Endothelial cell of umbilical vein (primary cell): ENCODE data around the gene SLC23A2. TPM values are rescaled to one million over a fixed set of nuclear protein-coding genes. Genes with fewer than 3 reads are reported as not detected.

Source experiments
- BruUV-seq: library from RNA; stranded (reverse); fragments of 400-500 nt; replicated peaks from 2 replicates; lab custom pipeline; 2021; lab: Mats Ljungman, UMichigan
- CTCF ChIA-PET: fragments of 300-600, 350-600 bp; sonication (Branson Sonifier 250); formaldehyde crosslinking; loops from one replicate; lab custom pipeline; 2021; ENCODE audit warnings: antibody characterized with exemption, inconsistent platforms; lab: Charles Lee
- POLR2A ChIA-PET: fragments of 300-600, 350-600 bp; sonication (Branson Sonifier 250); formaldehyde crosslinking; loops from one replicate; lab custom pipeline; 2021; ENCODE audit warnings: antibody characterized with exemption, inconsistent platforms; lab: Charles Lee
- DNase-seq: peaks from one replicate; pipeline ENCODE4 v3.0.0-alpha.2; 2011; ENCODE audit warnings: low read depth, low spot score
- FAIRE-seq: peaks from 2 replicates; lab custom pipeline; 2011; peaks lifted over from hg19 to GRCh38; lab: Jason Lieb, UNC
- H2AFZ ChIP-seq: 2 replicates; pipeline ENCODE4 v1.6.0; 2012; ENCODE audit warnings: low read depth, low read length, control low read depth, inconsistent platforms
- H3K27ac ChIP-seq: 2 replicates; pipeline ENCODE4 v1.5.1; 2011; ENCODE audit warnings: low read depth, mild to moderate bottlenecking, control low read depth, low read length, moderate library complexity; ENCODE audit not compliant: insufficient read depth
- H3K27me3 ChIP-seq, 2 experiments: 2 replicates each; pipeline versions ENCODE4 v1.6.0 to v1.6.1; 2011; ENCODE audit warnings: low read length in 2 of 2, mixed read lengths in 1 of 2; ENCODE audit not compliant: control insufficient read depth in 2 of 2, insufficient read depth in 2 of 2
- H3K36me3 ChIP-seq, 2 experiments: 2 replicates in 1 of 2; 3 replicates in 1 of 2; pipeline ENCODE4 v1.5.1; 2011; ENCODE audit warnings: low read length in 2 of 2, mild to moderate bottlenecking in 1 of 2, moderate library complexity in 1 of 2; ENCODE audit not compliant: control insufficient read depth in 2 of 2, insufficient read depth in 2 of 2; ENCODE audit errors: extremely low read depth in 1 of 2
- H3K4me1 ChIP-seq: 3 replicates; pipeline ENCODE4 v1.5.1; 2011; ENCODE audit warnings: mild to moderate bottlenecking, low read length; ENCODE audit not compliant: control insufficient read depth, insufficient read depth; ENCODE audit errors: extremely low read depth
- H3K4me2 ChIP-seq: 2 replicates; pipeline ENCODE4 v1.6.1; 2011; ENCODE audit warnings: low read length, control low read depth, mixed read lengths; ENCODE audit not compliant: insufficient read depth
- H3K4me3 ChIP-seq, 3 experiments: fragments of 200-600 bp in 1 of 3; sonication (generic), shearing (Covaris generic) in 1 of 3; replicated peaks in 1 of 3; 2 replicates each; pipeline ENCODE4 v1.5.1; 2011 to 2016; ENCODE audit warnings: control low read depth in 3 of 3, low read length in 3 of 3, mild to moderate bottlenecking in 2 of 3, inconsistent platforms in 1 of 3, low read depth in 1 of 3, moderate library complexity in 1 of 3; ENCODE audit not compliant: insufficient read depth in 1 of 3
- H3K79me2 ChIP-seq: 2 replicates; pipeline ENCODE4 v1.6.0; 2012; ENCODE audit warnings: low read length, inconsistent platforms; ENCODE audit not compliant: control insufficient read depth, insufficient read depth
- H3K9ac ChIP-seq: replicated peaks from 2 replicates; pipeline ENCODE3; 2011; ENCODE audit warnings: low read length, control low read depth; ENCODE audit not compliant: insufficient read depth; ENCODE audit errors: extremely low read depth
- H3K9me1 ChIP-seq: replicated peaks from 3 replicates; pipeline ENCODE4 v1.6.0; 2011; ENCODE audit warnings: mild to moderate bottlenecking, low read length; ENCODE audit not compliant: control insufficient read depth, insufficient read depth; ENCODE audit errors: extremely low read depth
- H3K9me3 ChIP-seq: replicated peaks from 2 replicates; pipeline ENCODE4 v1.5.1; 2012; ENCODE audit warnings: low read length, inconsistent platforms; ENCODE audit not compliant: control insufficient read depth, insufficient read depth
- H4K20me1 ChIP-seq: replicated peaks from 2 replicates; pipeline ENCODE3; 2011; ENCODE audit warnings: mild to moderate bottlenecking, low read length; ENCODE audit not compliant: control insufficient read depth, insufficient read depth; ENCODE audit errors: extremely low read depth
- EZH2 ChIP-seq: IDR thresholded peaks from 2 replicates; pipeline ENCODE4 v1.6.1; 2012; ENCODE audit warnings: borderline replicate concordance, low read depth, mild to moderate bottlenecking, moderate library complexity, low read length, inconsistent platforms; ENCODE audit not compliant: severe bottlenecking
- FOS ChIP-seq: IDR thresholded peaks from 2 replicates; pipeline ENCODE4 v1.6.1; 2011; ENCODE audit warnings: mild to moderate bottlenecking, low read length, moderate library complexity, borderline replicate concordance; ENCODE audit not compliant: insufficient read depth
- GATA2 ChIP-seq: IDR thresholded peaks from 2 replicates; pipeline ENCODE4 v1.7.0; 2011; ENCODE audit warnings: low read depth, mild to moderate bottlenecking, moderate library complexity, mixed read lengths, low read length; ENCODE audit not compliant: insufficient read length, insufficient read depth
- JUN ChIP-seq: IDR thresholded peaks from 2 replicates; pipeline ENCODE4 v1.6.1; 2011; ENCODE audit warnings: borderline replicate concordance, low read depth; ENCODE audit not compliant: insufficient read length, insufficient read depth
- MYC ChIP-seq: IDR thresholded peaks from one replicate; pipeline ENCODE4 v1.6.1; 2011; ENCODE audit warnings: mild to moderate bottlenecking, low read depth, low read length
- POLR2A ChIP-seq: IDR thresholded peaks from 2 replicates; pipeline ENCODE4 v1.6.1; 2012; ENCODE audit warnings: low read depth, mild to moderate bottlenecking, control low read depth, low read length
- POLR2AphosphoS5 ChIP-seq: IDR thresholded peaks from 2 replicates; pipeline ENCODE4 v1.6.1; 2012; ENCODE audit warnings: low read depth, mild to moderate bottlenecking, control low read depth, low read length, moderate library complexity; ENCODE audit not compliant: insufficient read depth
- dilution Hi-C: fragments of 300-500 bp; cut with MboI; formaldehyde crosslinking; loops from one replicate; pipeline ENCODE4 v1.15.0; 2019; ENCODE audit warnings: low sequenced_read_pairs; ENCODE audit not compliant: extremely low pct_ligation_motif_present
- intact Hi-C: fragments of 100-400 bp; cut with micrococcal nuclease; formaldehyde crosslinking; loops from one replicate; pipeline ENCODE4 v1.10.0; 2022
- polyA plus RNA-seq, 4 experiments: library from polyadenylated mRNA; depleted of rRNA in 3 of 4; stranded (reverse) in 3 of 4; unstranded in 1 of 4; fragments of >200 nt; gene quantifications; 2 replicates each; pipeline versions ENCODE4 v1.2.1 to v1.2.3, GENCODE V29; 2011 to 2012; ENCODE audit warnings: missing spikeins in 1 of 4
- total RNA-seq: library from RNA; stranded (reverse); gene quantifications from 2 replicates; pipeline ENCODE4 v1.2.3, GENCODE V29; 2021
- TF ChIP-seq, protein P1 (sequence below), 2 donors: IDR thresholded peaks; 1 replicate in 1 of 2; 2 replicates in 1 of 2; pipeline ENCODE4 v1.5.1; 2011; ENCODE audit warnings: low read length in 2 of 2, mild to moderate bottlenecking in 2 of 2, moderate library complexity in 2 of 2, control low read depth in 1 of 2, inconsistent platforms in 1 of 2, low read depth in 1 of 2; ENCODE audit not compliant: insufficient read depth in 1 of 2; ENCODE audit errors: extremely low read depth in 1 of 2
- TF ChIP-seq, protein P2 (sequence below): IDR thresholded peaks from 2 replicates; pipeline ENCODE4 v1.6.1; 2011; ENCODE audit not compliant: insufficient read depth, insufficient read length

The SLC23A2 gene
- total and polyA plus RNA-seq, 2 donors (not counting 3 experiments of a cell fraction or from before 2014, with no cell fraction given), result 24.4 to 24.5 TPM

DNA sequence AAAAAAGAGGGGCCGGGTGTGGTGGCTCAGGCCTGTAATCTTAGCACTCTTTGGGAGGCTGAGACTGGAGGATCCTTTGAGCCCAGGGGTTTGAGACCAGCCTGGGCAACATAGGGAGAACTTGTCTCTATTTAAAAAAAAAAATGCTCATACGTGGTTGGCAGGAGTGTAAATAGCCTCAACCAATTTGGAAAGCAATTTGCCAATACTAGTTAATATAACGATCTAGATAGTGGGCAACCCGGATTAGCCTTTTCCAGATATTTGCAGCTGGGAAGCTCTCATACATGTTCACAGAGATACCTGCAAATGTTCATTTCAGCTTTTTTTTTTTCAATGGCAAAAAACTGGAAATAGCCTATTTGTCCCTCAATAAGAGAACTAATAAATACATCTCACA lies 39.0 kb upstream of the SLC23A2 start:
- FAIRE-seq (no peak), DNase-seq (no peak)
- H3K4me2 ChIP-seq, result no peak overlapping the region
- H3K79me2 ChIP-seq, result no peaks in the 10 kb centered on the region
- intact Hi-C loops, result no loop called here
- no peaks in the 10 kb centered on the region for H3K36me3 ChIP-seq
- dilution Hi-C loops, result no loop called here
- H3K27me3 ChIP-seq, result peaks cover 0 to 1% of the 10 kb centered on the region in 2 experiments
- H4K20me1 ChIP-seq, result no peaks in the 10 kb centered on the region
- H3K4me1 ChIP-seq, result no peaks in the 10 kb centered on the region
- H3K4me3 ChIP-seq, result no peak overlapping the region
- no peak overlapping the region for H2AFZ ChIP-seq
- CTCF ChIA-PET, result interaction anchor here (1.6 kb wide), 1 partner anchor 8 kb away, joined by 4 read pairs; no protein-coding TSS in a partner anchor
- POLR2A ChIA-PET, result no interaction called here
- H3K9me1 ChIP-seq, result no peaks in the 10 kb centered on the region
- H3K9me3 ChIP-seq, result no peaks in the 10 kb centered on the region
- no TSS peak for BruUV-seq
- no peak overlapping the region for H3K9ac ChIP-seq
- H3K27ac ChIP-seq, result no peak overlapping the region
- TF ChIP-seq, protein P1, sequence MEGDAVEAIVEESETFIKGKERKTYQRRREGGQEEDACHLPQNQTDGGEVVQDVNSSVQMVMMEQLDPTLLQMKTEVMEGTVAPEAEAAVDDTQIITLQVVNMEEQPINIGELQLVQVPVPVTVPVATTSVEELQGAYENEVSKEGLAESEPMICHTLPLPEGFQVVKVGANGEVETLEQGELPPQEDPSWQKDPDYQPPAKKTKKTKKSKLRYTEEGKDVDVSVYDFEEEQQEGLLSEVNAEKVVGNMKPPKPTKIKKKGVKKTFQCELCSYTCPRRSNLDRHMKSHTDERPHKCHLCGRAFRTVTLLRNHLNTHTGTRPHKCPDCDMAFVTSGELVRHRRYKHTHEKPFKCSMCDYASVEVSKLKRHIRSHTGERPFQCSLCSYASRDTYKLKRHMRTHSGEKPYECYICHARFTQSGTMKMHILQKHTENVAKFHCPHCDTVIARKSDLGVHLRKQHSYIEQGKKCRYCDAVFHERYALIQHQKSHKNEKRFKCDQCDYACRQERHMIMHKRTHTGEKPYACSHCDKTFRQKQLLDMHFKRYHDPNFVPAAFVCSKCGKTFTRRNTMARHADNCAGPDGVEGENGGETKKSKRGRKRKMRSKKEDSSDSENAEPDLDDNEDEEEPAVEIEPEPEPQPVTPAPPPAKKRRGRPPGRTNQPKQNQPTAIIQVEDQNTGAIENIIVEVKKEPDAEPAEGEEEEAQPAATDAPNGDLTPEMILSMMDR (IDR thresholded peaks at IDR 0.05; ENCODE audit: extremely low read depth in 1 of 2, insufficient read depth in 1 of 2, low read depth in 1 of 2, low read length in 2 of 2), result no peak
- TF ChIP-seq JUN (no peak), GATA2 (no peak), FOS (no peak), POLR2AphosphoS5 (no peak), POLR2A (no peak), MYC (no peak), EZH2 (no peak)
- TF ChIP-seq, protein P2, sequence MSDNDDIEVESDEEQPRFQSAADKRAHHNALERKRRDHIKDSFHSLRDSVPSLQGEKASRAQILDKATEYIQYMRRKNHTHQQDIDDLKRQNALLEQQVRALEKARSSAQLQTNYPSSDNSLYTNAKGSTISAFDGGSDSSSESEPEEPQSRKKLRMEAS, result no peak
